Upper lobe of right lung (tissue), 1 donor: Measurements from ENCODE around the gene MYOCD. TPM values are rescaled to one million over a fixed set of nuclear protein-coding genes. Genes with fewer than 3 reads are reported as not detected.
A peak's percentile ranks its signal among the peaks of the same experiment; 100 is the strongest.

Source experiments
- ATAC-seq: fragments of 200-7000 bp; cut with Tn5 transposase; one replicate; pipeline ENCODE4 v1.9.1; 2020; ENCODE audit warnings: mild to moderate bottlenecking, moderate library complexity
- DNase-seq: peaks from one replicate; pipeline ENCODE4 v3.0.0-alpha.2; 2020
- H3K27ac ChIP-seq: fragments of 200-600 bp; one replicate; pipeline ENCODE4 v1.8.0; 2022
- H3K27me3 ChIP-seq: fragments of 200-600 bp; one replicate; pipeline ENCODE4 v1.8.0; 2022; ENCODE audit warnings: mild to moderate bottlenecking
- H3K36me3 ChIP-seq: fragments of 200-600 bp; one replicate; pipeline ENCODE4 v1.8.0; 2022
- H3K4me1 ChIP-seq: fragments of 200-600 bp; one replicate; pipeline ENCODE4 v1.8.0; 2022
- H3K4me3 ChIP-seq: fragments of 200-600 bp; one replicate; pipeline ENCODE4 v1.8.0; 2022; ENCODE audit warnings: mild to moderate bottlenecking
- H3K9me3 ChIP-seq: fragments of 200-600 bp; one replicate; pipeline ENCODE4 v1.8.0; 2022
- intact Hi-C: fragments of 100-400 bp; cut with DNase I; formaldehyde crosslinking; loops from one replicate; pipeline ENCODE4 v1.11.0; 2022
- total RNA-seq: library from RNA; stranded (reverse); fragmentation: NEBNext Ultra II Directional; extraction: Animal tissue kit (Norgen Biotek cat#: 25700); gene quantifications from one replicate; pipeline ENCODE4 v1.2.1, GENCODE V29; 2021
- TF ChIP-seq, protein P1 (sequence below): fragments of 200-600 bp; IDR thresholded peaks from one replicate; pipeline ENCODE4 v1.8.0; 2022; ENCODE audit warnings: antibody characterized with exemption
- donor health status: DM: no; HTN: yes; CAD: no; lungs with severe emphysema.

Gene MYOCD
- total RNA-seq, 1 donor from 2014 or later: 4.1 TPM

DNA sequence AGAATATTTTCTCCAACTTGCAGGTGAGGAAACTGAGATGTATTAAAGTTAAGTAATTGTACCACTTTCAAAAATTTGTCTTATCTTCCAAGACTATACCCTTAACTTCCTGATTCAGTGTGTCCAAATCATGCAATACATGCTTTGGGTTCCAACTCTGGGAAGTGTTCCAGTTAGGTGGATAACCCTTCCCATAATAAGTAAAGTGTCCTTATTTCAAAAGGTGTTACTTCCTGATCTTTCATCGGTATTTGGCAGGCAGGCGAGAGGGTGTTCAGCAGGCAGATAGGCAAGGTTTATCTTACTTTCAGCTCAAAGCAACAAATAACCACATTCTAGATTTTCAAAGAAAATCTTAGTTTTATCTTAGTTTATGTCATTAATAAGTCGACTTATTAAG lies 77.4 kb downstream of the MYOCD start:
- Histone ChIP-seq H3K9me3 (no peaks in the 10 kb centered on the region), H3K36me3 (no peaks in the 10 kb centered on the region), H3K4me3 (no peak overlapping the region), H3K27me3 (no peaks in the 10 kb centered on the region), H3K4me1 (peaks cover 11% of the 10 kb centered on the region), H3K27ac (no peak overlapping the region)
- intact Hi-C loops: no loop called here
- TF ChIP-seq, protein P1, sequence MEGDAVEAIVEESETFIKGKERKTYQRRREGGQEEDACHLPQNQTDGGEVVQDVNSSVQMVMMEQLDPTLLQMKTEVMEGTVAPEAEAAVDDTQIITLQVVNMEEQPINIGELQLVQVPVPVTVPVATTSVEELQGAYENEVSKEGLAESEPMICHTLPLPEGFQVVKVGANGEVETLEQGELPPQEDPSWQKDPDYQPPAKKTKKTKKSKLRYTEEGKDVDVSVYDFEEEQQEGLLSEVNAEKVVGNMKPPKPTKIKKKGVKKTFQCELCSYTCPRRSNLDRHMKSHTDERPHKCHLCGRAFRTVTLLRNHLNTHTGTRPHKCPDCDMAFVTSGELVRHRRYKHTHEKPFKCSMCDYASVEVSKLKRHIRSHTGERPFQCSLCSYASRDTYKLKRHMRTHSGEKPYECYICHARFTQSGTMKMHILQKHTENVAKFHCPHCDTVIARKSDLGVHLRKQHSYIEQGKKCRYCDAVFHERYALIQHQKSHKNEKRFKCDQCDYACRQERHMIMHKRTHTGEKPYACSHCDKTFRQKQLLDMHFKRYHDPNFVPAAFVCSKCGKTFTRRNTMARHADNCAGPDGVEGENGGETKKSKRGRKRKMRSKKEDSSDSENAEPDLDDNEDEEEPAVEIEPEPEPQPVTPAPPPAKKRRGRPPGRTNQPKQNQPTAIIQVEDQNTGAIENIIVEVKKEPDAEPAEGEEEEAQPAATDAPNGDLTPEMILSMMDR: no peak
- peak; percentile 31 for ATAC-seq
- no peak for DNase-seq

DNA sequence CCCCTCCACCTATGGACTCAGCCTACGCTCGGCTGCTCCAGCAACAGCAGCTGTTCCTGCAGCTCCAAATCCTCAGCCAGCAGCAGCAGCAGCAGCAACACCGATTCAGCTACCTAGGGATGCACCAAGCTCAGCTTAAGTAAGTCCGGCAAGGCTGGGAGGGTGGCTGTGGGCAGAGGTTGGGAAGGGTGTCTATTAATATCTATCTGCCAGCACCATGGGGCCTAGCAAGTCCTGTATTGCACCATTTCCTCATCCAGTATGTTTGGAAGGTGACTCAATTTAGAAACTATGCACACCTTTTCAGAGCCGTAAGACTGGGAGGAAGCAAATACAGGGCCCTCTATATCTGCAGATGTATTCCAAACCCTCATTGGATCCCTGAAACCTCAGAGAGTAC lies 78.6 kb downstream of the MYOCD start:
- H3K27me3 ChIP-seq: no peaks in the 10 kb centered on the region
- no peak for DNase-seq
- no peaks in the 10 kb centered on the region for H3K9me3 ChIP-seq
- H3K4me3 ChIP-seq: no peak overlapping the region
- ATAC-seq: peak; percentile 69
- peaks cover 11% of the 10 kb centered on the region for H3K4me1 ChIP-seq
- H3K36me3 ChIP-seq: no peaks in the 10 kb centered on the region
- TF ChIP-seq, protein P1: no peak
- intact Hi-C loops: no loop called here
- H3K27ac ChIP-seq: no peak overlapping the region

DNA sequence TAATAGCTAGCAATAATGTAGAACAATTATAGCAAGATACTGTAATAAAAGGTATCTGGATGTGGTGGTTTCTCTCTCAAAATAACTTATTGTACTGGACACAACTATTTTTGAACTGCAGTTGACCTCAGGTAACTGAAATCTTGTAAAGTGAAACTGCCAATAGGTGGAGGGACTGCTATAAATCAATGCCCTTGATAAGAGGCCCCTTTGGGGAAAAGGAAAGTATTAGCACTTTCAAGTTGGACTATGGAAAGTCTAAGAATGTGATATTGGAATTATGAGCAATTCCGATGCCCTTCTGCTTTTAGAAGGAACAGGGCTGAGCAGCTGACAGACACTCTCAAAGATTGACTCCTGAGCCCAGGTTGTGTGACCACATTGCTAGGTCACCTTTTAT lies 79.1 kb downstream of the MYOCD start:
- H3K9me3 ChIP-seq: no peaks in the 10 kb centered on the region
- DNase-seq (no peak), ATAC-seq (no peak)
- H3K27me3 ChIP-seq: no peaks in the 10 kb centered on the region
- TF ChIP-seq, protein P1: no peak
- H3K4me1 ChIP-seq: peaks cover 11% of the 10 kb centered on the region
- no peaks in the 10 kb centered on the region for H3K36me3 ChIP-seq
- intact Hi-C loops: no loop called here
- no peak overlapping the region for H3K27ac ChIP-seq
- H3K4me3 ChIP-seq: no peak overlapping the region

DNA sequence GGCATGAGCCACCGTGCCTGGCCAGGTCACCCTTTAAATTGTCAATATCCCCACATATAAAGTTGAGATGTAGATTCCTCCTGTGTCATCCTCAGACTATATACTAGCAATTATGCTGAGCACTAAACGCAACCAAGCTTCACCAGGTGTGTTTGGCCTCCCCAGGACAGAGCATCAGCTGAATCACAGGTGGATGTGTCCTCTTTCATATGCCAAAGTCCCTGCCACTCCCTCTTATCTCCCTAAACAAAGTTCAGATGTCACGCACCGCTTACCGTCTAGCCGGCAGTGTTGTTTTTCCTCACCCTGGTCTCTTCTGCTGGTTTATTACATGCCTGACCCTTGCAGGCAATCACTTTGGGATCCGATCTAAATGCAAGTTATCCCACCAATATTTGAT lies 79.8 kb downstream of the MYOCD start:
- peaks cover 11% of the 10 kb centered on the region for H3K4me1 ChIP-seq
- no peak overlapping the region for H3K4me3 ChIP-seq
- no peaks in the 10 kb centered on the region for H3K9me3 ChIP-seq
- no peak overlapping the region for H3K27ac ChIP-seq
- TF ChIP-seq, protein P1: no peak
- H3K36me3 ChIP-seq: no peaks in the 10 kb centered on the region
- ATAC-seq (no peak), DNase-seq (no peak)
- intact Hi-C loops: no loop called here
- H3K27me3 ChIP-seq: no peaks in the 10 kb centered on the region

DNA sequence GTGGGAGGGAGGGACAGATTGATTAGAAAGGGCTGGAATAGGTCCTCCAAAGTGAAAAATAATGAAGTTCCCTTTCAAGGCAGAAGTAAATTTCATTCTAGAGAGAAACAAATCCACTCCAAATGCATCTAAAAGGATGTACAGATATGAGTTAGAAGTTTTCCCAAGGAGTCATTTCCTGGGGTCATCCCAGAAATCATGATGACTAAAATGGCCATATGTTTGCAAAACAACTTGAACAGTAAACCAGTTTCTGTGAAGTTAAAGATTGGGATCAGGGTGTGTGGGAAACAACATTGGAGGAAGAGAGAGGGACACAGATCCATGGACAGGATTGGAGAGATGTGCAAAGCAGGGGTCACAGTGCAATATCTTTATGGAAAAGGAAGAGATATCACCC lies 91.1 kb downstream of the MYOCD start:
- Histone ChIP-seq H3K4me1 (no peaks in the 10 kb centered on the region), H3K4me3 (no peak overlapping the region), H3K36me3 (no peaks in the 10 kb centered on the region), H3K9me3 (no peaks in the 10 kb centered on the region), H3K27me3 (no peaks in the 10 kb centered on the region), H3K27ac (no peak overlapping the region)
- no peak for ATAC-seq
- intact Hi-C loops: no loop called here
- no peak for DNase-seq
- TF ChIP-seq, protein P1: no peak

DNA sequence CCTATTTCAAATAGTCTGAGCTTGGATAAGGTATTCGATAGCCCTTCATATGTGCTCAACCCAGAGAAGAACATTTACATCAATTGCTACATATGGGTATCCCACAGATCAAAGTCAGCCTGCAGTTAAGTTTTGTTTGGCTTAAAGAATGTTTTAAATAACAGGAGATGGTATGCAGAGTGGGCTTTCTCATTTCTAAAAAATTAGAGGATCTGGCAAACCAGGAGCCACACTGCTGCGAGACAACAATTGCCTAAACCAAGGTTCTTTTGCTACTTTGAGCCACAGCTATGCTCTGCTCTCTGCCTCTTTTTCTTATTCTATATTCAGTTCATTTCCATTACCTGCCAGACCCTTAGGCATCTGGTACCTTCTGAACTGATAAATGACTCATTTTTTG lies 93.4 kb downstream of the MYOCD start:
- Histone ChIP-seq H3K4me3 (no peak overlapping the region), H3K27me3 (no peaks in the 10 kb centered on the region), H3K27ac (no peak overlapping the region), H3K36me3 (no peaks in the 10 kb centered on the region), H3K9me3 (no peaks in the 10 kb centered on the region), H3K4me1 (no peaks in the 10 kb centered on the region)
- no peak for DNase-seq
- ATAC-seq: no peak
- intact Hi-C loops: no loop called here
- TF ChIP-seq, protein P1: no peak
